A549 (cell line): ENCODE measurements around the gene TMEM154. TPM values are rescaled to one million over a fixed set of nuclear protein-coding genes. Genes with fewer than 3 reads are reported as not detected.

Experiments
- ATAC-seq, 2 experiments: fragments of 200-7000 bp in 1 of 2; fragments of >200 bp in 1 of 2; cut with Nextera tagmentation in 1 of 2; cut with Tn5 transposase in 1 of 2; 3 replicates each; pipeline versions ENCODE4 v1.8.0 to v1.9.1; 2018 to 2020; ENCODE audit warnings: mild to moderate bottlenecking in 1 of 2, moderate library complexity in 1 of 2
- CTCF ChIA-PET: fragments of 300-600 bp; sonication (Branson Sonifier 250); formaldehyde crosslinking; extraction: SDS; loops from one replicate; lab custom pipeline; 2021; ENCODE audit warnings: antibody characterized with exemption, inconsistent platforms; lab: Yijun Ruan, JAX
- POLR2A ChIA-PET: fragments of 350-600 bp; formaldehyde crosslinking; extraction: SDS; loops from one replicate; lab custom pipeline; 2021; ENCODE audit warnings: antibody characterized with exemption, inconsistent platforms; lab: Yijun Ruan, JAX
- DNase-seq, 2 experiments: peaks; one replicate each; pipeline versions ENCODE4 v3.0.0 to v3.0.0-alpha.2; 2011 to 2016; ENCODE audit warnings: low read depth in 1 of 2, low spot score in 1 of 2
- FAIRE-seq: peaks from 2 replicates; lab custom pipeline; 2011; peaks lifted over from hg19 to GRCh38; lab: Jason Lieb, UNC
- H3K27ac ChIP-seq, 2 experiments: fragments of >200 bp; sonication (Bioruptor Twin); formaldehyde crosslinking; 3 replicates each; pipeline ENCODE4 v1.5.1; 2016 to 2017
- H3K4me1 ChIP-seq: fragments of >200 bp; sonication (Bioruptor Twin); formaldehyde crosslinking; 3 replicates; pipeline ENCODE4 v1.6.1; 2016
- H3K4me2 ChIP-seq: fragments of >200 bp; sonication (Bioruptor Twin); formaldehyde crosslinking; 3 replicates; pipeline ENCODE4 v1.6.1; 2016
- H3K4me3 ChIP-seq: fragments of >200 bp; sonication (Bioruptor Twin); formaldehyde crosslinking; 3 replicates; pipeline ENCODE4 v1.5.1; 2016
- H3K9me3 ChIP-seq: fragments of >200 bp; sonication (Bioruptor Twin); formaldehyde crosslinking; 3 replicates; pipeline ENCODE4 v1.6.1; 2016
- CBX2 ChIP-seq: fragments of 200-600 bp; sonication (generic); IDR thresholded peaks from 2 replicates; pipeline ENCODE4 v1.6.1; 2016; ENCODE audit warnings: low read depth, mild to moderate bottlenecking, borderline replicate concordance
- CTCF ChIP-seq: fragments of >200 bp; sonication (Bioruptor Twin); formaldehyde crosslinking; IDR thresholded peaks from 3 replicates; pipeline ENCODE4 v1.5.1; 2016
- E2F6 ChIP-seq: IDR thresholded peaks from 2 replicates; pipeline ENCODE4 v1.6.1; 2012; ENCODE audit warnings: low read depth, borderline replicate concordance
- EHMT2 ChIP-seq: fragments of 200-600 bp; sonication (generic); IDR thresholded peaks from 2 replicates; pipeline ENCODE4 v1.6.1; 2016; ENCODE audit warnings: antibody characterized with exemption, low read depth, mild to moderate bottlenecking, moderate library complexity
- FOXS1 ChIP-seq: fragments of 250-450 bp; sonication (Bioruptor Pico); IDR thresholded peaks from 2 replicates; pipeline ENCODE4 v1.5.0; 2020; ENCODE audit warnings: mild to moderate bottlenecking, moderate library complexity
- GATA3 ChIP-seq: IDR thresholded peaks from 2 replicates; pipeline ENCODE4 v1.6.1; 2012; ENCODE audit warnings: borderline replicate concordance
- HDAC2 ChIP-seq: fragments of 200-600 bp; sonication (generic); IDR thresholded peaks from 2 replicates; pipeline ENCODE4 v1.6.1; 2016
- HEYL ChIP-seq: fragments of 250-450 bp; sonication (Bioruptor Pico); IDR thresholded peaks from 2 replicates; pipeline ENCODE4 v1.8.0; 2021; ENCODE audit warnings: mild to moderate bottlenecking, moderate library complexity
- HOXA7 ChIP-seq: fragments of 250-450 bp; sonication (Bioruptor Pico); IDR thresholded peaks from 2 replicates; pipeline ENCODE4 v1.5.0; 2020; ENCODE audit warnings: mild to moderate bottlenecking, moderate library complexity
- HOXB5 ChIP-seq: fragments of 250-450 bp; sonication (Bioruptor Pico); IDR thresholded peaks from 2 replicates; pipeline ENCODE4 v1.5.0; 2020; ENCODE audit warnings: mild to moderate bottlenecking, moderate library complexity
- JUN ChIP-seq, 2 experiments: fragments of >200 bp; sonication (Bioruptor Twin); formaldehyde crosslinking; IDR thresholded peaks; 2 replicates in 1 of 2; 3 replicates in 1 of 2; pipeline ENCODE4 v1.6.1; 2016 to 2017
- KDM1A ChIP-seq: fragments of 200-600 bp; sonication (generic); IDR thresholded peaks from 2 replicates; pipeline ENCODE4 v1.6.1; 2016; ENCODE audit warnings: low read depth, mild to moderate bottlenecking
- KDM5A ChIP-seq: fragments of 200-600 bp; sonication (generic); IDR thresholded peaks from 2 replicates; pipeline ENCODE4 v1.6.1; 2016; ENCODE audit warnings: antibody characterized with exemption, mild to moderate bottlenecking
- MAFK ChIP-seq: fragments of 450-650 bp; IDR thresholded peaks from 2 replicates; pipeline ENCODE4 v1.6.1; 2014; ENCODE audit not compliant: partially characterized antibody
- MAZ ChIP-seq: fragments of 150-350 bp; IDR thresholded peaks from 2 replicates; pipeline ENCODE4 v1.6.1; 2014; ENCODE audit warnings: antibody characterized with exemption, low read depth, low read length, borderline replicate concordance
- NR3C1 ChIP-seq: fragments of >200 bp; sonication (Bioruptor Twin); formaldehyde crosslinking; IDR thresholded peaks from 3 replicates; pipeline ENCODE4 v1.6.1; 2017
- PBX3 ChIP-seq: IDR thresholded peaks from 2 replicates; pipeline ENCODE4 v1.6.1; 2012
- REST ChIP-seq: fragments of 200-600 bp; sonication (generic); IDR thresholded peaks from 2 replicates; pipeline ENCODE4 v1.6.1; 2016; ENCODE audit warnings: antibody characterized with exemption, mild to moderate bottlenecking, moderate library complexity
- RFX5 ChIP-seq: fragments of 450-650 bp; IDR thresholded peaks from 2 replicates; pipeline ENCODE4 v1.7.1; 2014; ENCODE audit warnings: antibody characterized with exemption, mild to moderate bottlenecking, moderate library complexity
- SMC3 ChIP-seq: fragments of >200 bp; sonication (Bioruptor Twin); formaldehyde crosslinking; IDR thresholded peaks from 3 replicates; pipeline ENCODE4 v1.6.1; 2018; ENCODE audit warnings: inconsistent platforms
- SREBF2 ChIP-seq: fragments of 450-650 bp; IDR thresholded peaks from 2 replicates; pipeline ENCODE4 v1.6.1; 2014; ENCODE audit warnings: mild to moderate bottlenecking, moderate library complexity
- USF2 ChIP-seq: fragments of 450-650 bp; IDR thresholded peaks from 2 replicates; pipeline ENCODE4 v1.6.1; 2014; ENCODE audit warnings: antibody characterized with exemption
- ZC3H11A ChIP-seq: fragments of 450-650 bp; IDR thresholded peaks from 2 replicates; pipeline ENCODE4 v1.6.1; 2014; ENCODE audit warnings: antibody characterized with exemption, mild to moderate bottlenecking
- ZFP36 ChIP-seq: fragments of 450-650 bp; IDR thresholded peaks from 2 replicates; pipeline ENCODE4 v1.6.1; 2014; ENCODE audit warnings: borderline replicate concordance; ENCODE audit not compliant: partially characterized antibody
- WGBS: methylation state at CpG from one replicate; pipeline ENCODE4 v1.1.6; 2017; ENCODE audit errors: missing lambda C conversion rate; 5-methylcytosine and 5-hydroxymethylcytosine counted together
- polyA plus RNA-seq, 4 experiments: library from polyadenylated mRNA; depleted of rRNA in 3 of 4; stranded (reverse); fragments of >200 nt; fragmentation: RNase III in 1 of 4; extraction: RNeasy Plus Mini Kit Qiagen cat#74134 plus additional on column Dnase treatment in 1 of 4; gene quantifications; 2 replicates in 3 of 4; 3 replicates in 1 of 4; pipeline ENCODE4 v1.2.3, GENCODE V29; 2011 to 2017

Gene TMEM154
- polyA plus RNA-seq, 2 of the 4 experiments (the other 2 are of a cell fraction), result 0.05 to 0.31 TPM

- no peak for TF ChIP-seq CBX2
- TF ChIP-seq, all 56 proteins: peak for 0
Measured at GRCh38 chr4:152691761-152692160, 12.0 kb upstream of the TMEM154 start (continued).

- no peak for FAIRE-seq
- TF ChIP-seq EHMT2, result no peak
- no peak for TF ChIP-seq E2F6
- TF ChIP-seq KDM1A, result no peak
- TF ChIP-seq CTCF, result no peak
- no peak for TF ChIP-seq SMC3
- no peak for TF ChIP-seq PBX3
- TF ChIP-seq HOXA7 (CRISPR knock-in tag), result no peak
- no peak for TF ChIP-seq FOXS1
- no peak for TF ChIP-seq SREBF2
- no peak for TF ChIP-seq RFX5
- no peak for TF ChIP-seq GATA3
- TF ChIP-seq HDAC2, result no peak
- no peak for TF ChIP-seq ZC3H11A
- TF ChIP-seq KDM5A, result no peak
- no peak for TF ChIP-seq MAZ
- no peak for TF ChIP-seq ZFP36
- H3K9me3 ChIP-seq, result no peaks in the 10 kb centered on the region
- H3K27ac ChIP-seq, result no peak overlapping the region
- no peak overlapping the region for H3K4me3 ChIP-seq
- no peaks in the 10 kb centered on the region for H3K4me1 ChIP-seq
- no peak for ATAC-seq
- DNase-seq, result no peak
- no peak overlapping the region for H3K4me2 ChIP-seq
- 37% methylated on average over 4 of the region's 4 CpGs for WGBS
- ChIA-PET POLR2A (no interaction called here), CTCF (interaction anchor here (1.1 kb wide), 1 partner anchor 8 kb away, joined by 3 read pairs; no protein-coding TSS in a partner anchor)
Measured at GRCh38 chr4:152690706-152691651, 11.2 kb upstream of the TMEM154 start.

GRCh38 chr4:152689615-152690501, 10.1 kb upstream of the TMEM154 start:
- H3K4me3 ChIP-seq, result no peak overlapping the region
- ATAC-seq (no peak), DNase-seq (no peak)
- TF ChIP-seq SREBF2, result no peak
- no peak for TF ChIP-seq USF2
- no peak for TF ChIP-seq HOXB5 (CRISPR knock-in tag)
- TF ChIP-seq HEYL, result no peak
- TF ChIP-seq MAFK, result no peak
- TF ChIP-seq JUN (IDR thresholded peaks at IDR 0.05), result no peak
- no peak for TF ChIP-seq REST
- TF ChIP-seq NR3C1, result no peak
- TF ChIP-seq E2F6, result no peak
- no peak for TF ChIP-seq GATA3
- TF ChIP-seq, all 56 proteins: peak for 0
- Histone ChIP-seq H3K27ac (no peak overlapping the region), H3K9me3 (no peaks in the 10 kb centered on the region), H3K4me1 (no peaks in the 10 kb centered on the region), H3K4me2 (no peak overlapping the region)
- 68% methylated on average over 7 of the region's 7 CpGs for WGBS
- ChIA-PET CTCF (interaction anchor here (1.1 kb wide), 1 partner anchor 9 kb away, joined by 3 read pairs; no protein-coding TSS in a partner anchor), POLR2A (no interaction called here)
- FAIRE-seq, result no peak
